Frontal cortex (tissue), 4 donors: Measurements from ENCODE around the gene PLCH1. TPM values are rescaled to one million over a fixed set of nuclear protein-coding genes. Genes with fewer than 3 reads are reported as not detected.
"Not testable (repeated sequence)": the region's sequence is repeated elsewhere in the genome, so short reads cannot be mapped to it uniquely, and the experiment has no call there.

Source experiments
- DNase-seq, 2 donors: peaks; one replicate each; pipeline ENCODE4 v3.0.0; 2012; ENCODE audit warnings: low spot score in 2 of 2
- FAIRE-seq: peaks from 2 replicates; lab custom pipeline; 2012; peaks lifted over from hg19 to GRCh38; lab: Jason Lieb, UNC
- total RNA-seq: library from RNA; depleted of rRNA; stranded (reverse); fragments of >200 nt; gene quantifications from one replicate; pipeline ENCODE4 v1.2.3, GENCODE V29; 2014
- donor health status: control.
- donor health status: control.
- donor health status: control.

PLCH1 gene
- total RNA-seq, 1 donor from 2014 or later, result 19.2 TPM

DNA sequence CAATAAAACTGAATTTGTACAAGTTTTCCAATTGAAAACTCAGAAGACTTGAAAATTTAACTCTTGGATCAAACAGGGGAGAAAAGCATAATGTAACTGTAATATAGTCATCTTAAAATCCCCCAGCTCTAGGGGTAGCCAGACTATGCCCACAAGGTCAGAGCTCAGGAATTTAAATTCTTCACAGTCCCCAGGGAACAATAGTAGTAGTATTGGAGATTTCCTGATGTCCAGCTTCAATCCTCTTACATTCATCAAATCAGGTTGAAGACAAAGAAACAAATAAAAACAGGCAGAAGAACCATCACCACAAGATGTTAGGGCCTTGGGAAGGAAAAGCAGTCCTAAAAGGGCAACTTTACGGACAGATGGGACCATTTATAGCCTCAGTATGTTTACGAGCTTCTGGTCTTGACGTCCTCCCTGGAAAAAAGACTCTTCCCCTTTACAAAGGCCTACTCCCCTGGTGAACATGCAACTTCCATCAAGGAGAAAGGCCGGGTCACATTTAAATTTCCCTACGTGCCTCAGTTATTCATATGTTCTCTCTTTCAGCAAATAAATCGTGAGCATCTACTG is 96.8 kb downstream of the PLCH1 start:
- FAIRE-seq (no peak), DNase-seq (no peak)

DNA sequence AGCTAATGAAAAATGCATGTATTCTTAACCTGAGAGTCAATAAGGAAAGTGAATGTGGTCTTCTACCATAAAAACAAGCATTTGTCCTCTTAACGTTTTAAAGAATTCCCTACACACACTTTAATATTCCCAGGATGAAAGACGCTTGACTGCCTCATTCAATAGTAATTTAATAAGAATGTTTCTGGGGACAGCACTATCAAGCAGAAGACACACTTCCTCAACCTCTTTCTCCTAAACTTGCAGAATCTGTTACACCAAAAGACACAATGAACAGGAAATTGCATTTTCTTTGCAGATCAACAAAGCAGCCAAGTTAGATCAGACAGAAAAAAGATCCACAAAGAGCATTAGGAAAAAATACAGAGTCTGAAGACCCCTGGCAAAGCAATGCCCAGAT is 97.7 kb downstream of the PLCH1 start:
- FAIRE-seq (no peak), DNase-seq (no peak)

DNA sequence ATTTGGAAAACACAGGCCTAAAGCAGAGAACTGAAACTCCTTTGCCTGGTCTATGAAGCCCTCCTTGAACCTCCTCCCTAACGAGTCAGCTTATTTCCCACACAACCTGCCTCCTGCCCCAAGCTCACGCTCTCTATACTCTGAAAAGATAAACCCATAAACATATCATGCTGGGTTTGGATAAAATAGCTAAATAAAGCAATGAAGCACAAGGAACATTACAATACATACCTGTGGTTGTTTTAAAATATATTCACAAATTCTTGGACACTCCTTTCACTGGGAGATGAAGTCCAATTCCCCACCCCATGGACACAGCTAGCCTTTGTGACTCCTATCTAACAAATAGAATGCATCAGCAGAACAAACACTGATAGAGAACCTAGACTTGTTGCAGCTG is 98.2 kb downstream of the PLCH1 start:
- FAIRE-seq, result no peak
- DNase-seq, result no peak

DNA sequence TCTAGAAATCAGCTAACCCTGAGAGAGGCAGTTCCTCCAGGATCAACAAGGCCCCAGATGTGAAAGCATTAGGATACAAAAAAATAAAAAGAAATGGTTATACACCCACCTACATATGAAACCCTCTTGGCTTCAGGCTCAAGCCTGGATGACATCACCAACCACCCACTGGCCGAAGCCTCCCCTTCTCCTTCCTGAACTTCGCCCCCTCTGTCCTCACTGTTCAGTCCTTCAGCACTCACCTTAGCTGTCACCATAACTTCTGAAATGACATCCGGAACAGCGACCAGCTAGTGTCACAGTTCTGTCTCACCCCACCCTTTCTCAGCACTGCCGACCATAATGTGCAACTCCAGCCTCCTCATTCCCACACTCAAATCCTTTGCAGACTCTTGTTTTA is 98.7 kb downstream of the PLCH1 start:
- FAIRE-seq (no peak), DNase-seq (no peak)

DNA sequence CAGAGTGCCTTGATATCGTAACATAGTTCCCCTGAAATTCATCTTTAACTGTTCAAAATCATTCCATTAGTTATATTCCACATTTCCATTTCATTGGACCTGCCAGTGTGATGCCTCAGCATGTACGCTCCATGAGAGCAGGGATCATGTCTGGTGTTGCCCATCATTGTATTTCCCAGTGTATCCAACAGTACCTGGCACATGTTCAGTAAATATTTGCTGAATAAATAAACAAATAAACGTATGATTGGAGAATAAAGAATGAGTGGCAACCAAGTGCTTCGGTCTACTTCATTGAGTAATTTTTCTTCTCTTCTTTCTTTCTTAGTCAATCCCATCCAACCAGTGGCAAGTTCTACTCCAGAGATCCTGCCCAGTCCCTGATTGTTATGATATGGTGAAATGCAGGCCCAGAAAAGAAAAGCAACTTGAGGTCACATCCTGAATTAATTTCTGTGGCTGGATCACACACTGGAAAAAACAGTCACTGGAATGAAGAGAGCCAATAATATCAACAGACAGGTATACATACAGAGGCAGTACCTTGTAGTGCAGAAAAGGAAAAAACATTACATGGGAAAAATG is 101.2 kb downstream of the PLCH1 start:
- DNase-seq (no peak), FAIRE-seq (no peak)

DNA sequence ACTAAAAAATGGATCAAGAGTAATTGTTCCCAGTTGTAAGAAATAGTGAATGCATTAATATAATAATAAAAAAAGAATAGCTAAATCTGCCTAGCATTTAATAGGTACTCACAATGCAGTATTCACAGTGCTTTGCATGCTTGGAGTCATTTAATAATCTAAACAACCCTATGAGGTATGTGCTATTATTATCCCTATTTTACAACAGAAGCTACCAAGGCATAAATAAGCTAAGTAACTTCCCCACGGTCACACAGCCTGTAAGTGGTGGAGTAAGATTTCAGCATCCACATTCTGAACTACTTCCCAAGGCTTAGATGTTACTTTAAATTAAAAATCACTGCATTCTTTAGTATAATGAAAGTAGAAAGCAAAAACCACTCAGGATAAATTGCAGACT is 102.9 kb downstream of the PLCH1 start:
- FAIRE-seq (no peak), DNase-seq (no peak)

DNA sequence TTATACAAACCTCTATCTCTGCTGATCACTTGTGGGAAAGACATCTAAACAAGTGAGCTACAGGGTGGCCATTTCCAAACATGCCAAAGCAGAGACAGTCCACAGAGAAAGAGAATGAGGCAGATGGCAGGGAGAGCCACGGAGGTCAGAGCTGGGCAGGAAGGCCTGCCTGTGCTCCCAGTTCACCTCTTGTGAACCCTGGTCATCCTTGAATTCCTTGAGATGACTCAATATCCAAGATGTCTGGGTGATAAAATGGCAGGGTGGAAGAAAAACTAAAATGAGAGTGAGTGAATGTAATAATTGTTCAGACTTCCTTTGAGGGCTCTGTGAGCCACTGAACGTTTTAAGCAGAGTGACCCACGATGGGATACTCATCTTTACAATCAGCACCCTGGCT is 104.8 kb downstream of the PLCH1 start:
- no peak for FAIRE-seq
- DNase-seq, result no peak

DNA sequence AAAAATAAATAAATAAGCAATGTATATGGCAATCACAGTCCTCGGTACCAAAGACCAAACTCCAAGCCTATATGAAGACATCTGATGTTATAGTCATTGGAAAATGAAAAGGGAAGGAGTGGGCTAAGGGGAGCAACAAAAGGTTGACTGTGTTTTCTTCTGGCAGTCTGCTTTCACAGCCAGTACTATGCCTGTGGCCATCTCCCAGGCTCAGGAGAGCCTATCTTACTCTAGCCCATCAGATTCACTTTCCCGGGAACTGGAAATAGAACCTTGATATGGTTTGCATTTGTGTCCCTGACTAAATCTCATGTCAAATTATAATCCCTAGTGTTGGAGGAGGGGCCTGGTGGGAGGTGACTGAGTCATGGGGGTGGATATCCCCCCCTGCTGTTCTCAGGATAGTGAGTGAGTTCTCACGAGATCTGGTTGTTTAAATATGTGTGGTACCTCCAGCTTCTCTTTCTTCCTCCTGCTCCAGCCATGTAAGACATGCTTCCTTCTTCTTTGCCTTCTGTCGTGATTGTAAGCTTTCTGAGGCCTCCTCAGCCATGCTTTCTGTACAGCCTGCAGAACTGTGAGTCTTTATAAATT is 105.3 kb downstream of the PLCH1 start:
- no peak for DNase-seq
- no peak for FAIRE-seq

DNA sequence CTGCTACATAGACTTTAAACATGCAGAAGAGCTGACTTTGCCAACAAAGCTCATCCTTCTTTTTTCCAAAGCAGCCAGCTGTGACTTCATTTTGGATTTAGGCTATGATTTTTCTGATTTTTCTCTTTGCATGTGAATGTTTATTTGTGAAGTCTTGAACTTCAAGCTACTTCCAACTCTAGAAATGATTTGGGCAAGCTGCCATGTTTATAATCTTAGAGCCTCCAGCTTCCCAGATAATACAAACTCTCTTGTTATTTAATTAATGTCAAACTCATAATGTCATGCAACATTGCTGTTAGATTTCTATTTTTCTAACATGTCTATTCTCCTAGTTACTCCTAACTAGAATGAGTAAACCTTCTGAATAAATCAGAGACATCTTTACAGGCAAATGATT is 106.4 kb downstream of the PLCH1 start:
- FAIRE-seq, DNase-seq: not testable (repeated sequence)

DNA sequence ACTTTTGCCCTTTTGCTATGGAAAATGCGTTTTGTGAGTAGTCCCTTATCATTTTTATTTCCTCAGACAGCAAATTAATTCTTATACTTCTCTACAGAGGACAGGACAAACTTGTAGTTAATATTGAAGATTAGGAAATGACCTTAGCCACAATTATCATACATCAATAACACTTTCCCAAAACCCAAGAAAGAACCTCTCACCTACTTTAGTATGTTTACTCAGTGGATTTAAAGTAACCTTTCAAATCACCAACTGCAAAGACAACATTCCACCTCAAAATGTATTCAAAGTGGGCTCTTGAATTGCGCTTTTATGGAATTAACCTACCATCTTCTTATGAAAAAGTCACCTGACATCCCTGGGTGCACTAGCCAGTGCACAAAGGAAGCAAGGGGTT is 107.3 kb downstream of the PLCH1 start:
- DNase-seq, result no peak

DNA sequence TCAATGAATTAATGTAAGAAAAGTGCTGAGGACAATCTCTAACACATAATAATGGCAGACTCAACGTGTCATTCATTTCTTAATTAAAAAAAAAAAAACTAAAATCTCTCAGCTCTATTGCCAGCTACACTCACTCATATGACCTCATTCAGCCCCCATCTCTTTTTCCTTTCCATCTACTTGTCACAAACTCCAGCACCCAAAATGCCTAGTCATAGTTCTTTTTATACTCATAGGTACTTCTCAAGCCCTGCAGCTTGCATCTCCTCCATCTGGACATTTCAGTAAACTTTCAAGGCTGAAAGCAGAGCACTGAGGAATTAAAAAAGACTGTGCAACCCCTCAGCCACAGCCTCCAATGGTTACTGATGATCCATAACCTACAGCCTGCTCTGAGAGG is 109.8 kb downstream of the PLCH1 start:
- DNase-seq, result no peak
- no peak for FAIRE-seq

More for the DNA sequence above, 107.3 kb downstream of the PLCH1 start:
- no peak for FAIRE-seq

DNA sequence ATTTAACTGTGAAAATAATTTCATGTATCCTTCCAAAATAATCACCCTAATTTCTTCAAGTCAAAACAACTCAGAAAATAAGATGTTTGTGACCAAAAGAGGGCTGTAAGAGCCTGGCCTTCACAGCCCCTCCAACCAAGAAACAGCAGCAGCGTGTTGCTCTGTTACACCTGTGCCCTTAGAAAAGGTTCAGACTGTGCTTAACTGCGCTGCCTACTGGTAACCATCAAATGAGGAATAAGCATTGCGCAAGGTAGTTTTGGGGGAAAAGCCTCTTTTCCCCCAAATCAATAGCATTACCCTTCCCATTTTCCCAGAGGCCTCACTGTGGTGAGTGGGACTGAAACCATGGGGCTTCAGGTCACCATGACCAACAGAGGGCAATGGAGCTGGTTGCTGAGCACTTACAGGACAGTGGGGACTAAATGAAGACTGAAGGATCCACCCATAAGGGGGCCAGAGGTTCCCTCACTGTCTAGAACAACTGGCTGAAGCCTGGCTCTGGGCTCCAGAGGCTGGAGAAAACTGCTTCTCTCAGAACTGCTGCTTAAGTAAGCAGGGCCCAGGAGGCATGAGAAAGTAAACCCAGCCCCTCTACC is 110.7 kb downstream of the PLCH1 start:
- DNase-seq (no peak), FAIRE-seq (no peak)

DNA sequence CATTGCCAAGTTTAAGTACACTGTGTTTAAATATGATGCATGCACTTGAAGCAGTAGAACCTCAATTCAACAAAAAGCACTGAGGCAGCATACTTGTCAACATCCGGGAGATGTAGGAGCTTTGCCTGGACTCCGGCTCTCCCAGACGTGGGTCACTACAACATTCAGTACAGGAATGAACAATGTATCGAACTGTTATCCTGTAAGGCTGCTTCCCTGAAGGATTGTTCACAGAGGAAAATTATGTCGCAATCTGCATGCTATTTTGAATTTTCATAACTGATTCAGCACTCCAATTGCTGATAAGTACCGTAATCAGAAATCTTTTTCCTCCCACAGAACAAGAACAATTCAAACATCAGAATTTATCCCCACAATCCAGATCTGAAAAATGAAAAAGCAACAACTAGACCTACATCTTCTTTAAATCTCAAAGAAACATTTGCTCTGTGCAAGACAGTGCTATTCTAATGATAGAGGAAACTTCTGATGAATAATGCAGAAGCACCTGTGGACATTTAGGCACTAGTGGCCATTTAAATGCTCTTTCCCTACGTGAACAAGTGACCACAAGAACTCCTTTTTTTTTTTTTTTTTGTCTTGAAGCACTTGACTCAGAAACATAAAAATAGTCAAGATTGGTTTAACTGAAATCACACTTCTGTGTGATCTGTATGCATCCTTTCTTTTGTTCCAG is 113.4 kb downstream of the PLCH1 start:
- no peak for DNase-seq
- no peak for FAIRE-seq

DNA sequence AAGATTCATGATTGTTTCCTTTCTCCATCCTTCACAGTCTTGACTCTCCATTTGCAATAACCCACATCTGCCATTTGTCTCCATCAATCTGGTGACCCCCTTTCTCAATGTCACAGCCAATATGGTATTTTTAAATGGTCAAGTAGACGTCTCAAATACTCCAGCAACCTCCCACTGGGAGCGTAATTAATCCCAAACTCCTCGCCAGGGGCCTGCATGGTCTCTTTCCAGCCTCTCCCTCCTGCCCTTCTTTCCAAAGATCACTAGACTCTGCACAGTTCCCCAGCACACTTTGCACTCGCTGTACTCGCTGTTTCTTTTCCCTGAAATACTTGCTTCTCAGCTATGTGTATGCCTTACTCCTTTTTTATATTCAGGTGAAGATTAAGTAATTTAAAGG is 115.3 kb downstream of the PLCH1 start:
- FAIRE-seq (no peak), DNase-seq (no peak)

DNA sequence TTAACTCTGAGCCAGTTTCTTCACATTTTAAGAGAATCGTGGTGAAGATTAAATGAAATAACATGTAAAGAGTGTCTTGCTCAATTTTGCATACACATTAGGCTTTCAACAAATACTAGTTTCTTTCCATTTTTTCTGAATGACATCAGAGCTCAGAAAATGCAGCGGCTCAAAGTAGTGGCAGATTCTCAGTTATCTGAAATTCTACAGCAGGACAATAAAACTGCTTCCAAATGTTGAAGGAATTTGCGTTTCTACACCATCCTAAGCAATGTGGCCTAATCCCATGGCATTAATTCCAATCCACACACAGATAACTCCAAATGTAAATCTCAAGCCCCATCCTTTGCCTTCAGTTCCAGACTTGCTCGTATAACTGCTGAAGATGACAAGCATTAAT is 115.8 kb downstream of the PLCH1 start:
- DNase-seq (no peak), FAIRE-seq (no peak)

DNA sequence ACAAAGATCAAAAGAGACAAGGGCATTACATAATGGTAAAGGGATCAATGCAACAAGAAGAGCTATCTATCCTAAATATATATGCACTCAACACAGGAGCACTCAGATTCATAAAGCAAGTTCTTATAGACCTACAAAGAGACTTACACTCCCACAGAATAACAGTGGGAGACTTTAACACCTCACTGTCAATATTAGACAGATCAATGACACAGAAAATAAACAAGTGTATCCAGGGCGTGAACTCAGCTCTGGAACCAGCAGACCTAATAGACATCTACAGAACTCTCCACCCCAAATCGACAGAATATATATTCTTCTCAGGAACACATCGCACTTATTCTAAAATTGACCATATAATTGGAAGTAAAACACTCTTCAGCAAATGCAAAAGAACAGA is 122.2 kb downstream of the PLCH1 start:
- FAIRE-seq, DNase-seq: not testable (repeated sequence)

DNA sequence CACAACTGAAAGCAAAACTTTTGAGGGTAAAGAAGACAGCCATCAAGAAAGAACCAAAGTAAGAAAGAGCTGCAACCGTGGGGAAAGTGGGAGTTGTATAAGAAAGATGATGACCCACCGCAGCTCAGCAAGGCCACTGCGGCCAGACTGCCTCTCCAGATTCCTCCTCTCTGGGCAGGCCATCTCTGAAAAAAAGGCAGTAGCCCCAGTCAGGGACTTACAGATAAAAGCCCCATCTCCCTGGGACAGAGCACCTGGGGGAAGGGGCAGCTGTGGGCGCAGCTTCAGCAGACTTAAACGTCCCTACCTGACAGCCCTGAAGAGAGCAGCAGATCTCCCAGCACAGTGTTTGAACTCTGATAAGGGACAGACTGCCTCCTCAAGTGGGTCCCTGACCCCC is 124.3 kb downstream of the PLCH1 start:
- not testable (repeated sequence) for DNase-seq, FAIRE-seq

DNA sequence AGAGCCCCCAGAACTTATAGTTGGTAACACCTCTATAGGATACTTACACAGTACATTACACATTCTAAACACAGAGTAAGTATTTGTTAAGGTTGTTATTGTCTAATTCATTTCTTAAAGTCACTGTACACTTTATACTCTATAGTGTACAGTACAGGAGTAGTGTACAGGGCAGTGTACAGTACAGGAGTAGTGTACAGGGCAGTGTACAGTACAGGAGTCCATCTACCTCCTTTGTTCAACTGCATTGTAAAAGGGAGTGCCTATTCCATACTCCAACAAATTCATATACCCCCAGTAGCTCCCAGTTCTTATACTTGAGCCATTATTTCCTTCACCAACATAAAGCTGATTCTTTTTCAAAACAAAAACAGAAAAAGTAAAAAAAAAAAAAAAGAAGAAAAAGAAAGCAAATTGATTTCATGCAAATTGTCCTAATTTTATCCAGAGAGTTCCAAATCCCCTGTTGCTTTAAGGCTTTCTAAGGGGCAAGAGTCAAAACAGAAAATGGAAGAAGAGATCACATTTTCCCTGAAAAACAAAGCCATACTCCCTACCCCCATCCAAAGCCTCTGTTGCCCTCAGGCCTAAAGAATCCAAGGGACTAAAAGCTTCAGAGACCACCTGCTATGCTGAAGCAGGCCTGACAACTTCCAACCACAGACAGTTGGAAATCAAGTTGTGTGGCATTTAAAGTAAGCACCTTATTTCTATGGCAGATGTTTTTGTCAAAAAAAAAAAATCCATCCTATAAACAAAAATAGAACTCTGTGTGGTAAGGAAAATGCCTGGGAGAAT is 125.6 kb downstream of the PLCH1 start:
- no peak for FAIRE-seq
- no peak for DNase-seq

DNA sequence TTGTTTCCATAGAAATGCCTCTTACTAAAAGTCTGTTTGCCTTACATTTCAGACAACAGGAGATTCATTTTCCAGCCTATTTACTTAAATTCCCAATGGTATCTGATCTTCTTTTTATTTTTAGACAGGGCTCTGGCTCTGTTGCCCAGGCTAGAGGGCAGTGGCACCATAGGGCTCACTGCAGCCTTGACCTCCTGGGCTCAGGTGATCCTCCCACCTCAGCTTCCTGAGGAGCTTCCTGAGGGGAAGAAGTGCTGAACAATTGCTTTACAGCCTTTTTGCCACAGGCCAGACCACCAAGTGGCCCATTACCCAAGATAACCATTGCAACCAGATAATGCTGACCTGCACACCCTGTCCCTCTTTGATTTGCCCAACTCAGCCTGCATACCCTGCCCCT is 126.3 kb downstream of the PLCH1 start:
- no peak for FAIRE-seq

DNA sequence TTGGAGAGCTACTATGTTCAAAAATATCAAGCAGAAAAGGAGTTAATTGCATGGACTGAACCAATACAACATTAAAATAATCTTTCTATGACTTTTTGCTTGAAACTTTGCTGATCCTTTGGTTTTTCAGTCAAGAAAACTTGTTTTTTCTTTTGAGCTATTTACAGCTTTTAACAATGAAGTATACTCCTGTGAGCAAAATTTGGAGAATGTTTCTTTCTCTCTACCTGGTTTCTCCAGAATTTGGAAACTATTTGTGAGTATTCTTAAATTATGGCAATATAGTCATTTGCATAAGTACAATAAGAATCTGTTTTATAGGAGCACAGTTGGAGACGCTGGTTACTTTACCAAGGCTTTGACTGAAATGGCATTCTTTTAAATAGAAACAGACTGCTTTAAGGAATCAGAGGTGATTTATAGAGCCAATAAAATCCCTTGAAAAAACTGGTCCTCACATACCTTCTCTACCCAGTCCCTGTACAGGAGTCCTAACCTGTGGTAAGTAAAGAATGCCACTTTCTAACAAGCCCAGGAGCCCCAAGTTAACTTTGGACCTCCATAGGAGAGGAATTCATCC is 127.4 kb downstream of the PLCH1 start:
- no peak for FAIRE-seq

More for the DNA sequence above, 126.3 kb downstream of the PLCH1 start:
- no peak for DNase-seq

More for the DNA sequence above, 127.4 kb downstream of the PLCH1 start:
- no peak for DNase-seq
